Mesothelial cell of epicardium (in vitro differentiated cells): ENCODE measurements around the gene AIFM2. TPM values are rescaled to one million over a fixed set of nuclear protein-coding genes. Genes with fewer than 3 reads are reported as not detected.
"Not testable (repeated sequence)": the region's sequence is repeated elsewhere in the genome, so short reads cannot be mapped to it uniquely, and the experiment has no call there.

Experiments used
- DNase-seq, 2 experiments: peaks; one replicate each; pipeline ENCODE4 v3.0.0; 2021; ENCODE audit warnings: low spot score in 2 of 2; ENCODE audit not compliant: unreplicated experiment in 2 of 2
- H3K27ac Mint-ChIP-seq: 2 replicates; pipeline ENCODE4 v1.8.0; 2021; ENCODE audit warnings: mixed read lengths
- H3K27me3 Mint-ChIP-seq: 2 replicates; pipeline ENCODE4 v1.8.0; 2021; ENCODE audit warnings: low read depth, mixed read lengths
- H3K36me3 Mint-ChIP-seq: 2 replicates; pipeline ENCODE4 v1.8.0; 2021; ENCODE audit warnings: mixed read lengths
- H3K4me1 Mint-ChIP-seq: 2 replicates; pipeline ENCODE4 v1.8.0; 2021; ENCODE audit warnings: mixed read lengths
- H3K4me3 Mint-ChIP-seq: 2 replicates; pipeline ENCODE4 v1.8.0; 2021; ENCODE audit warnings: mild to moderate bottlenecking, moderate library complexity, mixed read lengths
- H3K9me3 Mint-ChIP-seq: 2 replicates; pipeline ENCODE4 v1.8.0; 2021; ENCODE audit warnings: mixed read lengths
- total RNA-seq: library from RNA; stranded (reverse); gene quantifications from 3 replicates; pipeline ENCODE4 v1.2.1, GENCODE V29; 2021
- TF ChIP-seq, protein P1 (sequence below): fragments of 200-600 bp; sonication (generic); IDR thresholded peaks from one replicate; pipeline ENCODE4 v1.5.0; 2021; ENCODE audit warnings: antibody characterized with exemption; ENCODE audit not compliant: unreplicated experiment

AIFM2 gene
- total RNA-seq, 1 donor from 2014 or later = 10.4 TPM

DNA sequence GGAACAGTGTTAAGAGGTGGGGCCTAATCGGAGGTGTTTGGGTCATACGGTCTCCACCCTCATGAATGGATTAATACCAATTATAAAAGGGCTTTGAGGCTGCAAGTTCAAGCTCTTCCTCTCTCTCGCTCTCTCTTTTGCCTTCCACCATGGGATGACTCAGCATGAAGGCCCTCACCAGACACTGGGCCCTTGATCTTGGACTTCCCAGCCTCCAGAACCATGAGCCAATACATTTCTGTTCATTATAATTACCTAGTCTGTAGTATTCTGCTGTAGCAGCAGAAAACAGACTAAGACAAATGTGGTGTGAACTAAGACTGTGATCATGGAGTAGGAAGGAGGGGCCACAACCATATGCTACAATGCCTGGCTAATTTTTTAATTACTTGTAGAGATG is 7.7 kb downstream of the AIFM2 start:
- Mint-ChIP-seq H3K36me3 (peaks cover 2% of the 10 kb centered on the region), H3K27ac (no peak overlapping the region), H3K4me1 (no peaks in the 10 kb centered on the region), H3K9me3 (no peaks in the 10 kb centered on the region), H3K27me3 (no peaks in the 10 kb centered on the region), H3K4me3 (no peak overlapping the region)
- DNase-seq = no peak
- TF ChIP-seq, protein P1, sequence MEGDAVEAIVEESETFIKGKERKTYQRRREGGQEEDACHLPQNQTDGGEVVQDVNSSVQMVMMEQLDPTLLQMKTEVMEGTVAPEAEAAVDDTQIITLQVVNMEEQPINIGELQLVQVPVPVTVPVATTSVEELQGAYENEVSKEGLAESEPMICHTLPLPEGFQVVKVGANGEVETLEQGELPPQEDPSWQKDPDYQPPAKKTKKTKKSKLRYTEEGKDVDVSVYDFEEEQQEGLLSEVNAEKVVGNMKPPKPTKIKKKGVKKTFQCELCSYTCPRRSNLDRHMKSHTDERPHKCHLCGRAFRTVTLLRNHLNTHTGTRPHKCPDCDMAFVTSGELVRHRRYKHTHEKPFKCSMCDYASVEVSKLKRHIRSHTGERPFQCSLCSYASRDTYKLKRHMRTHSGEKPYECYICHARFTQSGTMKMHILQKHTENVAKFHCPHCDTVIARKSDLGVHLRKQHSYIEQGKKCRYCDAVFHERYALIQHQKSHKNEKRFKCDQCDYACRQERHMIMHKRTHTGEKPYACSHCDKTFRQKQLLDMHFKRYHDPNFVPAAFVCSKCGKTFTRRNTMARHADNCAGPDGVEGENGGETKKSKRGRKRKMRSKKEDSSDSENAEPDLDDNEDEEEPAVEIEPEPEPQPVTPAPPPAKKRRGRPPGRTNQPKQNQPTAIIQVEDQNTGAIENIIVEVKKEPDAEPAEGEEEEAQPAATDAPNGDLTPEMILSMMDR = no peak

DNA sequence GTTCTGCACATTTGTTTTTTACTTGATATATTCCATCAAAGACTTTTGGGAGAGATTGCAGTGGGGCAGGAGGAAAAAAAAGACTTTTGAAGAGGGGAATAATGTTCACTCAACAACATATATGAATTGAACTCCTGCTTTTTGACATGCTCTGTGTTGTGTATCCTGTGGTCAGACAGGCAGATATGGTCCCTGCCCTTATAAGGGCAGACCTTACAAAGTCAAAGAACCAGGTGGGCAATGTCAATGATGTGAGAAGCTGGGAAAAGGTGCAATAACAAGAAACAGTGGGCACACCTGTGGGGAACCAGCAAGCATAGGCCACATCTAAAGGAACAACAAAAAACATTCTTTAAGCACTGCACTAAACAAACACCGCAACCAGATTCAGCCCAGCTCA is 8.2 kb downstream of the AIFM2 start:
- DNase-seq = no peak
- no peak overlapping the region for H3K27ac Mint-ChIP-seq
- H3K4me1 Mint-ChIP-seq = no peaks in the 10 kb centered on the region
- no peak overlapping the region for H3K4me3 Mint-ChIP-seq
- no peaks in the 10 kb centered on the region for H3K9me3 Mint-ChIP-seq
- no peaks in the 10 kb centered on the region for H3K27me3 Mint-ChIP-seq
- TF ChIP-seq, protein P1 = no peak
- H3K36me3 Mint-ChIP-seq = peaks cover 2% of the 10 kb centered on the region

DNA sequence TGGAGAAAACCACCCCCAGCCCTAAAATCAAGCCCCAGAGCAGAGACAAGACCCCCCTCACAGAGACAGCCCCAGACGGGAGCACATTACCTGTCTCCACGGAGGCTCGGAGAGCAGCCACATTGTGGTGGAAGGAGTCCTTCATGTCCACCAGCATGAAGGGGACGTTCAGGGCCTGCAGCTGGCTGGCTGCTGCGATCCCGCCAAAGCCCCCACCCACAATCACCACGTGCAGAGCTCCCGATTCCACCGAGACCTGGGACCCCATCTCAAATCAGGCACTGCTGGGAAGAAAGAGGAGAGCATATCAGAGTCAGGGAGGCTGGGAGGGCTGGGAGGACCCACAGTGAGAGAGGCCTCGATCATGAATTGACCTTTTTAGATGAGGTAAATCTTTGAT is 8.8 kb downstream of the AIFM2 start:
- Mint-ChIP-seq H3K27me3 (no peaks in the 10 kb centered on the region), H3K27ac (no peak overlapping the region), H3K4me3 (no peak overlapping the region), H3K4me1 (no peaks in the 10 kb centered on the region), H3K9me3 (no peaks in the 10 kb centered on the region), H3K36me3 (peaks cover 2% of the 10 kb centered on the region)
- TF ChIP-seq, protein P1 = no peak
- no peak for DNase-seq

DNA sequence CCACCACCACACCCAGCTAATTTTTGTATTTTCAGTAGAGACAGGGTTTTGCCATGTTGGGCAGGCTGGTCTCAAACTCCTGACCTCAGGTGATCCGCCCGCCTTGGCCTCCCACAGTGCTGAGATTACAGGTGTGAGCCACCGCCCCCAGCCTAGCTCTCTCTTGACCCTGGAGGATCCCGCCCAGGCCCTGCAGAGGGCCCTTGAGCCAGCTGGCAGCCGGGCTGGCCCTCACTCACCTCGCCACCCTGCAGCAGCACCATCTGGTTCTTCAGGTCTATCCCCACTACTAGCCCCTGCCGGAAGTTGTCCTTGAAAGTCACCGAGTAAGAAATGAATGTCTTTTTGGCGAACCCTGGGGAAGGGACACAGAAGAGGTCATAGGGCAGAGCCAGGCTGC is 9.5 kb downstream of the AIFM2 start:
- not testable (repeated sequence) for H3K27me3 Mint-ChIP-seq, DNase-seq, H3K4me3 Mint-ChIP-seq, H3K27ac Mint-ChIP-seq, H3K9me3 Mint-ChIP-seq, H3K36me3 Mint-ChIP-seq, H3K4me1 Mint-ChIP-seq

DNA sequence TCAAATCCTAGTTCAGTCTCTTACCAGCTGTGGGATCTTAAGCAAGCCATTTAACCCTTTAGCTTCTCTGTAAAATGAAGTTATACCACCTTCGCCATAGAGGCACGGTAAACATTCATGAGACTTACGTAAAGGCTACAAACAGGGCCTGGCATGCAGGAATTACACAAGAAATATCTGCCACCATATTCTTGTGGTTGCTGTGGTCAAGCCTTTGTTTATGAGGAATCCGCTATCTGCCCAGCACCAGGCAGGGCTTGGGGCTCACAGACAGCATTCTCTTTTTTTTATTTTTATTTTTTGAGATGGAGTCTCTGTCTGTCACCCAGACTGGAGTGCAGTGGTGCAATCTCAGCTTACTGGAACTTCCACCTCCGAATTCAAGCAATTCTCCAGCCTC is 9.9 kb downstream of the AIFM2 start:
- H3K9me3 Mint-ChIP-seq = no peaks in the 10 kb centered on the region
- no peak overlapping the region for H3K27ac Mint-ChIP-seq
- no peak for DNase-seq
- H3K4me1 Mint-ChIP-seq = no peaks in the 10 kb centered on the region
- peaks cover 2% of the 10 kb centered on the region for H3K36me3 Mint-ChIP-seq
- no peaks in the 10 kb centered on the region for H3K27me3 Mint-ChIP-seq
- TF ChIP-seq, protein P1 = no peak
- H3K4me3 Mint-ChIP-seq = no peak overlapping the region

DNA sequence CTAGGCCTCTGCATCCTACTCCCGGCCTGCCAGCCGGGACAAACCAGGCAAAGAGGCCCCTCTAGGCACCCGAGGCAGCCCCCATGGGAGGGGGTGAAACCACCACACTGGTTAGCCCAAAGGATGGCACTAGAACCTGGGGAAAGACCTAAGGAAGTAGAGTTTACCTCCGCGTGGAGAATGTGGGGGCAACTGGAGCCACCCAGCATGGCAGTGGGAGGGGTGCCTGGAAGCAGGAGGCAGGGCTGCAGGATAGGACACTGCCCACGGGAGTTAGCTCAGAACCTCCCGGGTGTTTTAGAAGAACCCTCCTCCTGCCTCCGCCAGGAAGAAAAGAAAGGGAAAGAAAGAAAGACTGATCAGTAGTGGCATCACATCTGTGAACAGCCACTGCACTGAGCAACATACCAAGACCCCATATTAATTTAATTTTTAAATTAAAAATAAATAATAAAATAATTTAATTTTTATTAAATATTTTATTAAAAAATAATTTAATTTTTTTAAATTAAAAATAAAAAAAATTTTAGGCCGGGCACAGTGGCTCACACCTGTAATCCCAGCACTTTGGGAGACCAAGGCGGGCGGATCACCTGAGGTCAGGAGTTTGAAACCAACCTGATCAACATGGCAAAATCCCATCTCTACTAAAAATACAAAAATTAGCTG is 11.2 kb downstream of the AIFM2 start:
- DNase-seq = no peak
- Mint-ChIP-seq H3K27ac (no peak overlapping the region), H3K36me3 (peaks cover 2% of the 10 kb centered on the region), H3K4me1 (no peaks in the 10 kb centered on the region), H3K9me3 (no peaks in the 10 kb centered on the region), H3K4me3 (no peak overlapping the region), H3K27me3 (no peaks in the 10 kb centered on the region)
- TF ChIP-seq, protein P1 = no peak
